Trophoblast cell (in vitro differentiated cells and primary cell): ENCODE results near the gene VPS13C.

Experiments used
- DNase-seq, 2 donors: peaks; one replicate each; pipeline ENCODE4 v3.0.0-alpha.2; 2016
- H2AFZ ChIP-seq: 2 replicates; pipeline ENCODE4 v1.6.1; 2013; ENCODE audit warnings: low read length, moderate library complexity, mild to moderate bottlenecking; ENCODE audit not compliant: insufficient read depth, poor library complexity
- H2AK5ac ChIP-seq: 2 replicates; pipeline ENCODE4 v1.6.1; 2013; ENCODE audit warnings: mild to moderate bottlenecking, low read length
- H2BK120ac ChIP-seq: 2 replicates; pipeline ENCODE4 v1.6.1; 2013; ENCODE audit warnings: low read length, mild to moderate bottlenecking, moderate library complexity; ENCODE audit not compliant: insufficient read depth, poor library complexity
- H2BK12ac ChIP-seq: 2 replicates; pipeline ENCODE4 v1.6.1; 2013; ENCODE audit warnings: mild to moderate bottlenecking, low read length, moderate library complexity
- H2BK5ac ChIP-seq: 2 replicates; pipeline ENCODE4 v1.6.1; 2013; ENCODE audit warnings: low read length, low read depth, moderate library complexity, mild to moderate bottlenecking; ENCODE audit not compliant: poor library complexity
- H3K14ac ChIP-seq: 2 replicates; pipeline ENCODE4 v1.6.1; 2013; ENCODE audit warnings: mild to moderate bottlenecking, low read length
- H3K18ac ChIP-seq: 2 replicates; pipeline ENCODE4 v1.6.1; 2013; ENCODE audit warnings: mild to moderate bottlenecking, low read length
- H3K23ac ChIP-seq: 2 replicates; pipeline ENCODE4 v1.6.1; 2013; ENCODE audit warnings: low read length
- H3K27ac ChIP-seq: 2 replicates; pipeline ENCODE4 v1.5.1; 2013; ENCODE audit warnings: low read depth, mild to moderate bottlenecking, inconsistent platforms, low read length, moderate library complexity
- H3K27me3 ChIP-seq: 2 replicates; pipeline ENCODE4 v1.6.1; 2013; ENCODE audit warnings: inconsistent platforms, mild to moderate bottlenecking, low read length, moderate library complexity; ENCODE audit not compliant: insufficient read depth
- H3K36me3 ChIP-seq, 2 experiments: 1 replicate in 1 of 2; 2 replicates in 1 of 2; pipeline ENCODE4 v1.6.1; 2013; ENCODE audit warnings: low read length in 2 of 2, mild to moderate bottlenecking in 2 of 2, moderate library complexity in 1 of 2; ENCODE audit not compliant: insufficient read depth in 2 of 2, control insufficient read depth in 1 of 2
- H3K4ac ChIP-seq: 2 replicates; pipeline ENCODE4 v1.6.1; 2013; ENCODE audit warnings: low read depth, mild to moderate bottlenecking, low read length, moderate library complexity
- H3K4me1 ChIP-seq, 2 experiments: 1 replicate in 1 of 2; 2 replicates in 1 of 2; pipeline ENCODE4 v1.6.1; 2013; ENCODE audit warnings: low read length in 2 of 2, mild to moderate bottlenecking in 2 of 2, moderate library complexity in 1 of 2; ENCODE audit not compliant: insufficient read depth in 2 of 2, control insufficient read depth in 1 of 2
- H3K4me2 ChIP-seq: 2 replicates; pipeline ENCODE4 v1.6.1; 2013; ENCODE audit warnings: inconsistent platforms, mild to moderate bottlenecking, low read length, moderate library complexity
- H3K4me3 ChIP-seq: 2 replicates; pipeline ENCODE4 v1.5.1; 2013; ENCODE audit warnings: mild to moderate bottlenecking, low read depth, low read length, inconsistent platforms
- H3K79me1 ChIP-seq: one replicate; pipeline ENCODE4 v1.6.1; 2013; ENCODE audit warnings: low read length
- H3K79me2 ChIP-seq: 2 replicates; pipeline ENCODE4 v1.6.1; 2013; ENCODE audit warnings: low read length, mild to moderate bottlenecking; ENCODE audit not compliant: control insufficient read depth, insufficient read depth, poor library complexity
- H3K9ac ChIP-seq: 2 replicates; pipeline ENCODE4 v1.6.1; 2013; ENCODE audit warnings: mild to moderate bottlenecking, low read length
- H3K9me3 ChIP-seq: 2 replicates; pipeline ENCODE4 v1.6.1; 2013; ENCODE audit warnings: low read depth, mild to moderate bottlenecking, control low read depth, inconsistent platforms, low read length; ENCODE audit not compliant: insufficient read depth
- H4K12ac ChIP-seq: 2 replicates; pipeline ENCODE4 v1.6.1; 2013; ENCODE audit warnings: low read depth, mild to moderate bottlenecking, low read length, moderate library complexity
- H4K8ac ChIP-seq: 2 replicates; pipeline ENCODE4 v1.6.1; 2013; ENCODE audit warnings: low read depth, mild to moderate bottlenecking, low read length, moderate library complexity
- H4K91ac ChIP-seq: one replicate; pipeline ENCODE4 v1.6.1; 2013; ENCODE audit warnings: low read depth, mild to moderate bottlenecking, low read length, moderate library complexity
- WGBS: extraction: QIAGEN DNeasy Blood & Tissue Kit; methylation state at CpG from one replicate; pipeline ENCODE4 v1.1.7; 2013; ENCODE audit warnings: missing lambda C conversion rate; ENCODE audit not compliant: insufficient read length, insufficient coverage; ENCODE audit errors: extremely low coverage; 5-methylcytosine and 5-hydroxymethylcytosine counted together

The VPS13C gene

GRCh38 chr15:62068071-62068809 is 8.0 kb upstream of the VPS13C start:
- H2BK5ac ChIP-seq, result no peak overlapping the region
- H3K79me1 ChIP-seq, result no peaks in the 10 kb centered on the region
- H3K4me2 ChIP-seq, result peak overlapping the region; percentile 58
- no peak overlapping the region for H3K4ac ChIP-seq
- H3K18ac ChIP-seq, result no peak overlapping the region
- no peak overlapping the region for H3K27ac ChIP-seq
- peak overlapping the region; percentile 40 for H3K14ac ChIP-seq
- H4K91ac ChIP-seq, result peak overlapping the region; percentile 35
- H3K36me3 ChIP-seq, result no peaks in the 10 kb centered on the region
- H2BK120ac ChIP-seq, result no peak overlapping the region
- peak; percentile 39 to 56 for DNase-seq
- peak overlapping the region; percentile 43 for H2AFZ ChIP-seq
- H3K27me3 ChIP-seq, result peaks cover 13% of the 10 kb centered on the region
- H4K8ac ChIP-seq, result peak overlapping the region; percentile 29
- H3K4me1 ChIP-seq, result peaks cover 6 to 11% of the 10 kb centered on the region in 2 experiments
- no CpG with 5 or more reads among the region's 103 CpGs for WGBS
- peaks cover 7% of the 10 kb centered on the region for H3K9me3 ChIP-seq
- H2BK12ac ChIP-seq, result no peak overlapping the region
- no peaks in the 10 kb centered on the region for H3K79me2 ChIP-seq
- H2AK5ac ChIP-seq, result no peak overlapping the region
- H4K12ac ChIP-seq, result no peak overlapping the region
- H3K23ac ChIP-seq, result no peak overlapping the region
- H3K4me3 ChIP-seq, result peak overlapping the region; percentile 55
- no peak overlapping the region for H3K9ac ChIP-seq

- no CpG with 5 or more reads among the region's 62 CpGs for WGBS
- no peak overlapping the region for H4K91ac ChIP-seq
- peak overlapping the region; percentile 58 for H3K4me2 ChIP-seq
- no peaks in the 10 kb centered on the region for H3K79me2 ChIP-seq
- peak; percentile 13 to 48 for DNase-seq
- no peak overlapping the region for H2BK120ac ChIP-seq
- H2BK5ac ChIP-seq, result no peak overlapping the region
- H4K8ac ChIP-seq, result no peak overlapping the region
- peaks cover 13% of the 10 kb centered on the region for H3K27me3 ChIP-seq
- no peaks in the 10 kb centered on the region for H3K79me1 ChIP-seq
- H2AK5ac ChIP-seq, result no peak overlapping the region
- no peak overlapping the region for H3K27ac ChIP-seq
- H4K12ac ChIP-seq, result no peak overlapping the region
- no peak overlapping the region for H2BK12ac ChIP-seq
- H3K36me3 ChIP-seq, result no peaks in the 10 kb centered on the region
- peaks cover 6 to 11% of the 10 kb centered on the region in 2 experiments for H3K4me1 ChIP-seq
- no peak overlapping the region for H3K18ac ChIP-seq
- peak overlapping the region; percentile 5 for H3K4me3 ChIP-seq
- H3K23ac ChIP-seq, result no peak overlapping the region
- no peak overlapping the region for H3K4ac ChIP-seq
- peaks cover 7% of the 10 kb centered on the region for H3K9me3 ChIP-seq
- no peak overlapping the region for H3K14ac ChIP-seq
- H3K9ac ChIP-seq, result no peak overlapping the region
- no peak overlapping the region for H2AFZ ChIP-seq
Observed at GRCh38 chr15:62067448-62068044, 7.3 kb upstream of the VPS13C start.

- no CpG with 5 or more reads among the region's 33 CpGs for WGBS
- Histone ChIP-seq H2AFZ (no peak within 1 kb of the TSS), H3K23ac (no peak within 1 kb of the TSS), H3K14ac (no peak within 1 kb of the TSS), H3K4me2 (peak within 1 kb of the TSS; percentile 58), H3K36me3 (no peaks in the 10 kb centered on the region), H3K27me3 (peaks cover 13% of the 10 kb centered on the region), H2BK5ac (no peak within 1 kb of the TSS), H3K4ac (no peak within 1 kb of the TSS), H4K91ac (no peak within 1 kb of the TSS), H3K18ac (no peak within 1 kb of the TSS), H2AK5ac (no peak within 1 kb of the TSS), H3K79me2 (no peaks in the 10 kb centered on the region), H3K27ac (no peak within 1 kb of the TSS), H3K9me3 (peaks cover 7% of the 10 kb centered on the region), H3K4me3 (peak within 1 kb of the TSS; percentile 5), H3K9ac (peak within 1 kb of the TSS; percentile 32), H4K12ac (no peak within 1 kb of the TSS), H2BK12ac (no peak within 1 kb of the TSS), H3K79me1 (no peaks in the 10 kb centered on the region), H3K4me1 (peaks cover 6 to 11% of the 10 kb centered on the region in 2 experiments), H4K8ac (no peak within 1 kb of the TSS), H2BK120ac (no peak within 1 kb of the TSS)
- DNase-seq, result peak; percentile 61
Observed at GRCh38 chr15:62066663-62067447, 6.6 kb upstream of the VPS13C start, which contains the start of gene C2CD4A. TSS of gene C2CD4A (plus strand) at chr15:62066977. CDS start at chr15:62067614, 637 bp downstream.

GRCh38 chr15:62063825-62064635 is 3.8 kb upstream of the VPS13C start:
- Histone ChIP-seq H3K79me1 (peaks cover 3% of the 10 kb centered on the region), H3K79me2 (peaks cover 4% of the 10 kb centered on the region), H2BK120ac (no peak overlapping the region), H3K27ac (no peak overlapping the region), H3K36me3 (no peaks in the 10 kb centered on the region), H3K4me1 (peaks cover 8 to 14% of the 10 kb centered on the region in 2 experiments), H3K18ac (no peak overlapping the region), H3K9me3 (peaks cover 4% of the 10 kb centered on the region), H2BK12ac (peak overlapping the region; percentile 30), H3K4me3 (no peak overlapping the region), H3K27me3 (peaks cover 13% of the 10 kb centered on the region), H2BK5ac (no peak overlapping the region), H4K12ac (no peak overlapping the region), H4K91ac (no peak overlapping the region), H3K14ac (no peak overlapping the region), H3K4ac (no peak overlapping the region), H3K23ac (no peak overlapping the region), H2AFZ (no peak overlapping the region), H4K8ac (no peak overlapping the region), H3K9ac (no peak overlapping the region), H2AK5ac (no peak overlapping the region), H3K4me2 (no peak overlapping the region)
- no CpG with 5 or more reads among the region's 6 CpGs for WGBS
- peak; percentile 53 to 82 for DNase-seq
